GM15510 (cell line): ENCODE results near the gene C19orf18.

Experiments used
- POLR2A ChIP-seq: IDR thresholded peaks from 3 replicates; pipeline ENCODE4 v1.6.1; 2011; ENCODE audit warnings: borderline replicate concordance; ENCODE audit not compliant: insufficient read length; ENCODE audit errors: extremely low read depth

Gene C19orf18

GRCh38 chr19:57974434-57974833 is at the start of gene C19orf18:
TSS of gene C19orf18 (minus strand) at chr19:57974534. CDS start at chr19:57974432, 102 bp downstream.
- TF ChIP-seq POLR2A, result no peak

GRCh38 chr19:58022283-58022660 is 47.9 kb upstream of the C19orf18 start:
- TF ChIP-seq POLR2A, result no peak

GRCh38 chr19:58021541-58022282 is 47.4 kb upstream of the C19orf18 start:
- TF ChIP-seq POLR2A, result no peak

DNA sequence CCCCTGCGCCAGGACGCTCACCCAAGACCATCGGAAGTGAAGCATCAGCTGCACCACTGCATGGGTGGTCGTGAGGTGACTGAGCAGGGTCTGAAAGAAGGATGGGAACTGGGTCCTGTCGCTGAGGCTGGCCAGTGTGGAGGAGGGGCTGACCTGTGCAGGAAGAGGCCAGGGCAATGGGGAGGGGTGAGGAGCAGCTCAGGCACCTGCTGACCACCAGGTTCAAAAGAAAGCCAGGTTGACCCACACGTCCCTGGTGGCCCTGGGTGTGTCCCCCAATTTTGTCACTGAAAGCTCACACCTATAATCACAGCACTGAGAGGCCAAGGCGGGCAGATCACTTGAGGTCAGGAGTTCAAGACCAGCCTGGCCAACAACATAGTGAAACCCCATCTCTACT is 45.8 kb upstream of the C19orf18 start:
- TF ChIP-seq POLR2A, result no peak

GRCh38 chr19:58014141-58014540 is 39.8 kb upstream of the C19orf18 start:
- TF ChIP-seq POLR2A, result no peak

GRCh38 chr19:58010507-58010906 is 36.2 kb upstream of the C19orf18 start:
- TF ChIP-seq POLR2A, result no peak

DNA sequence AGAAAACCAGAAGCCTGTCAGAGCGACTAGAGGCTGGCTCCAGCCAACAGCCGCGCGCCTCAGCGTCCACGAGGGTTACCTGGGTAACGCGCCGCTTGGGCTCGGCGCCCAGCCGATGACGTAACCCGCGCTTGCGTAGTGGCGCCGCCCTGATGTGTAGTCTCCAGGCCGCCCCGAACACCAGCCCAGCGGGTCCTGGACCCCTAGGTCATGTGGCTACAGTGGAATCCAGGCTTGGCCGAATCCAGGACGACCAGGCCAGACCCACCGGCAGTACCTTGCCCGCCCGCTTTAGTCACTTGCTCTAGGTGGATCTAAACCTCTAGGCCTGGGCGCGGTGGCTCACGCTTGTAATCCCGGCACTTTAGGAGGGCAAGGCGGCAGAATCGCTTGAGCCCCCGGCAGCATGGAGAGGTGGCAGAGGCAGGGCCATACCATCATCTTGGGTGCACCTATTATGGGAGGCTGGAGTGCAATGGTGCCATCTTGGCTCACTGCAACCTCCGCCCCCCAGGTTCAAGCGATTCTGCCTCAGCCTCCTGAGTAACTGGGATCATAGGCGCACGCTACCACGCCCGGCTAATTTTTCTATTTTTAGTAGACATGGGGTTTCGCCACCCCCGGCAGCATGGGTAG is 35.5 kb upstream of the C19orf18 start:
- no peak for TF ChIP-seq POLR2A

DNA sequence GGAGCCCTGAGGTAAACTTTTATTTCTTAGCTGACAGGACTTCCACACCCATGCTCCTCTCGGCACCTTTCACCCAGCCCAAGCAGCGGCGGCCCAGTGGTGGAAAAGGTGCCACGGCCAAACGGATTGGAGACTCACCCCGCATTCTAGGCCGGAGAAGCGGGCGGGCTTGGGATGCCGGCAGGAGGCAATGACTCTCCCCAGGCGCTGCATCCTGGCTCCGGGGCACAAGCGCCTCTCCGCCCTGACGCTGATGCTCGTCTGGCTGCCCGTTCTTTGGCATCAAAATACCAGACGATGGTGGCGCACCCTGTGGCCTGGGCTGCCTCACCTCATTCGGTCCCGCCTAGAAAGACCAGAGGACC is 34.9 kb upstream of the C19orf18 start:
- TF ChIP-seq POLR2A, result no peak

DNA sequence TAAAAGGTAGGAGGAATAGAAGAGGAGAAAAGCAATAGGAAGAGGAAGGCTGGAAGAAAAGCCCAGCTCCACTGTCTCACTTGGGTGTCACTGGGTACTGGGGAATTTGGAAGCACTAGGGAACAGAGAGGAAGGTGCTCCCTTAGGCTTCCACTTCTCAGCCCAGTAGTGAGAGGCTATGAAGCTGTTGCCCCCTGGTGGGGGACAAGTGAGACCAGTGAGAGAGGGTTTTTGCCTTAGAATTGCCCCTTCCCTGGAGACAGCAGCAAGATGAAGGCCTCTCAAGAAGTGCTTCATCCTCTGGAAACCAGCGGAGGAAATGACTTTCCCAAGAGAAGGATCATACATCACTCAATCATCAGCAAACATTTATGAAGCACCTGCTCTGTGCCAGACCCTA is 33.0 kb upstream of the C19orf18 start:
- TF ChIP-seq POLR2A, result no peak

DNA sequence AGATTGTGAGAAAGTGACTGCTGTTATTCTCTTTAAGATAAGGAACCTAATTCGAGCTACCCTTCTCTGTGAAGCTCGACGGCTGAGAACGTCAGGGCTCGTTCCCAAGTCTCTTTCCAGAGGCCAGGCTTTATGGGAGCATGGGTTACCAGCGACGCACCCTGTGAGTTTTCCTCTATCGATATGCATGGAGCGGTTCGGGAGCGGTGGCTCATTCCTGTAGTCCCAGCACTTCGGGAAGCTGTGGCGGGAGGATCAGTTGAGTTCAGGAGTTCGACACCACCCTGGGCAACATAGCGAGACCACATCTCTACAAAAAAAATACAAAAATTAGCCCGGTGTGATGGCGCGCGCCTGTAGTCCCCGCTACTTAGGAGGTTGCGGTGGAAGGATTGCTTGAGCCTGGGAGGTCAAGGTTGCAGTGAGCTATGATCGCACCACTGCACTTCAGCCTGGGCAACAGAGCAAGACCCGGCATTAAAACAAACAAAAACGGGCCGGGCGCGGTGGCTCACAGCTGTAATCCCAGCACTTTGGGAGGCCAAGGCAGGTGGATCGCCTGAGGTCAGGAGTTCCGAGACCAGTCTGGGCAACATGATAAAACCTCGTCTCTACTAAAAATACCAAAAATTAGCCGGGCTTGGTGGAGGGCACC is 29.0 kb upstream of the C19orf18 start:
- TF ChIP-seq POLR2A, result no peak

DNA sequence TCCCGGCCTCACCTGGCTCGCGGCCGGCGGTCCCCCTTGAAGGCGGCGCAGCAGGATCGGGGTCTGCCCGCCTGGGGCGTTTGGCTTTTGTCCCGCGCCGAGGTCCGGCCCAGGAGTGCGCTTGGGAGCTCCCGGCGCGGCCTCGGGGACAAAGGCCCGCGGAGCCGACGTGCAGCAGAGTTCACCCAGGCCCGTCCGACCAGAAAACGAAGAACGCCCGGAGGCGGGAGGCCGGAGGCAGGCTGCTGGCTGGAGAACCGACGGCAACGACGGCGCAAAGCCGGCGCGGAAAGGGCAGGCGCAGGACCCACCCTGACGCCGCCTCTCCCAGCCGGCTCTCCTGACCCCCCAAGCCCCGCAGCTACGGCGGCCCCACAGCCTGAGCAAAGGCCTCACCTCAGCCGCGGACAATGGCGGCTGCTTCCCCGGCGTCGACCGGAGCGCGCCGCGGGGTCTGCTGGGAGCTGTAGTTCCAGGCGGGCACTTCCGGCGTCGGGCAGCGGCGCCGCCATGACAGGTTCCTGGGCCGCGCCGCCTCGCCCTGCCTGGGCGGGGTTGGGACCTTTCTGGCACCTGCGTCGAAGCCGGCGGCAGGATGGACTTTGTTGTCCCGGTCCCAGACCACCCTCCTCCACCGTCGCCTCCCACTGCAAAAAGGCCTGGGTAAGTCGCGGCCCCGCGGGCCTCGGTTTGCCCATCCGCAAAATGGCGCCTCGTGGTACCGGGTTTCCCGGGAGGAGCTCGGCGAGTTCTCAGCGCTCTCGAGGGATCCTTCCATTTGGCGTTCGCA is 28.2 kb upstream of the C19orf18 start, which contains the start of gene ZNF606:
Gene ZNF606 (minus strand): TSS at position 437 of the 790 bp plus-strand sequence. CDS start 1,501 bp downstream, outside the sequence.
- TF ChIP-seq POLR2A, result peak; percentile 61

GRCh38 chr19:58001895-58002369 is 27.6 kb upstream of the C19orf18 start:
- no peak for TF ChIP-seq POLR2A

- no peak for TF ChIP-seq POLR2A
These were observed 26.3 kb upstream of the C19orf18 start for GRCh38 chr19:58000677-58001076.

DNA sequence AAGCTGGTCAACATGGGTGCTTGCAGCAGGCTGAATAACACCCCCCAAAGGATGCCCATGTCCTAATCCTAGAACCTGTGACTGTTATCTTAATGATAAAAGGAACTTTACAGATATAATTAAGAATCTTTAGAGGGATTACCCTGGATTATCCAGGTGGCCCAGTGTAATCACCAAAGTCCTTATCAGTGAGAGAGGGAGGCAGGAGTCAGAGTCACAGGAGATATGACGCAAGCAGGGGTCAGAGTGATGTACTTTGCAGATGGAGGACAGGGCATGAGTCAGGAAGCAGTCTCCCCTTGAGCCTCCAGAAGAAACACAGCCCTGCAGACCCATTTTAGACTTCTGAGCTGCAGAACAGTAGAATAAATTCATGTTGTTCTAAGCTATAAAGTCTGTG is 18.5 kb upstream of the C19orf18 start:
- no peak for TF ChIP-seq POLR2A
